HepG2 (cell line): ENCODE results near the gene GPLD1. TPM values are rescaled to one million over a fixed set of nuclear protein-coding genes. Genes with fewer than 3 reads are reported as not detected.

Experiments used
- ATAC-seq: fragments of 200-7000 bp; cut with Tn5 transposase; 3 replicates; pipeline ENCODE4 v1.9.1; 2020; ENCODE audit warnings: mild to moderate bottlenecking, moderate library complexity
- BruUV-seq: library from RNA; stranded (reverse); fragments of 400-500 nt; replicated peaks from 2 replicates; lab custom pipeline; 2021; lab: Mats Ljungman, UMichigan
- CTCF ChIA-PET: fragments of 300-600 bp; formaldehyde crosslinking; extraction: SDS; loops from one replicate; lab custom pipeline; 2021; ENCODE audit warnings: low total read pairs, inconsistent platforms, low intra/inter-chr PET ratio; lab: Yijun Ruan, JAX
- POLR2A ChIA-PET: fragments of 350-600 bp; sonication (Branson Sonifier 250); formaldehyde crosslinking; loops from one replicate; lab custom pipeline; 2020; ENCODE audit warnings: antibody characterized with exemption, inconsistent platforms; lab: Yijun Ruan, JAX
- DNase-seq: peaks from one replicate; pipeline ENCODE4 v3.0.0-alpha.2; 2015; ENCODE audit warnings: low spot score
- FAIRE-seq: peaks from 3 replicates; lab custom pipeline; 2011; peaks lifted over from hg19 to GRCh38; lab: Jason Lieb, UNC
- H2AFZ ChIP-seq: one replicate; pipeline ENCODE4 v1.6.1; 2011; ENCODE audit warnings: low read length, inconsistent platforms
- H3K27ac ChIP-seq: fragments of 300-600 bp; 3 replicates; pipeline ENCODE4 v1.8.0; 2011; ENCODE audit warnings: mixed run types, mild to moderate bottlenecking, mixed read lengths, low read length, inconsistent platforms; ENCODE audit not compliant: insufficient read depth; ENCODE audit errors: extremely low read length
- H3K27me3 ChIP-seq, 2 experiments: fragments of 200-600 bp in 1 of 2; 2 replicates in 1 of 2; 3 replicates in 1 of 2; pipeline versions ENCODE4 v1.6.0 to v1.8.0; 2011; ENCODE audit warnings: low read length in 2 of 2, mild to moderate bottlenecking in 2 of 2, moderate library complexity in 2 of 2, inconsistent platforms in 1 of 2; ENCODE audit not compliant: insufficient read depth in 2 of 2, control insufficient read depth in 1 of 2
- H3K36me3 ChIP-seq, 2 experiments: fragments of 200-600 bp in 1 of 2; replicated peaks in 1 of 2; 2 replicates in 1 of 2; 3 replicates in 1 of 2; pipeline versions ENCODE4 v1.5.1 to v1.8.0; 2011; ENCODE audit warnings: low read length in 2 of 2, inconsistent platforms in 1 of 2; ENCODE audit not compliant: insufficient read depth in 2 of 2, control insufficient read depth in 1 of 2
- H3K4me1 ChIP-seq: 2 replicates; pipeline ENCODE4 v1.5.1; 2012; ENCODE audit warnings: low read length, inconsistent platforms; ENCODE audit not compliant: insufficient read depth
- H3K4me2 ChIP-seq: 2 replicates; pipeline ENCODE4 v1.6.0; 2011; ENCODE audit warnings: low read depth, low read length, inconsistent platforms
- H3K4me3 ChIP-seq, 3 experiments: fragments of 200-600 bp in 1 of 3; sonication (generic), shearing (Covaris generic) in 1 of 3; replicated peaks in 1 of 3; 2 replicates each; pipeline ENCODE4 v1.5.1; 2011 to 2016; ENCODE audit warnings: low read length in 3 of 3, inconsistent platforms in 2 of 3, low read depth in 2 of 3, mild to moderate bottlenecking in 2 of 3, control low read depth in 1 of 3, mixed read lengths in 1 of 3; ENCODE audit not compliant: insufficient read depth in 1 of 3
- H3K79me2 ChIP-seq: one replicate; pipeline ENCODE4 v1.6.1; 2011; ENCODE audit warnings: low read length, inconsistent platforms; ENCODE audit not compliant: insufficient read depth
- H3K9ac ChIP-seq: 2 replicates; pipeline ENCODE4 v1.6.0; 2011; ENCODE audit warnings: mild to moderate bottlenecking, low read depth, low read length, inconsistent platforms; ENCODE audit not compliant: insufficient read depth
- H3K9me3 ChIP-seq: 2 replicates; pipeline ENCODE4 v1.5.1; 2012; ENCODE audit warnings: mild to moderate bottlenecking, low read length
- H4K20me1 ChIP-seq: 2 replicates; pipeline ENCODE4 v1.6.0; 2011; ENCODE audit warnings: inconsistent platforms, mild to moderate bottlenecking, low read length, moderate library complexity; ENCODE audit not compliant: insufficient read depth
- AGO1 ChIP-seq: fragments of 200-400 bp; formaldehyde crosslinking; IDR thresholded peaks from 2 replicates; pipeline ENCODE4 v1.6.1; 2017; ENCODE audit warnings: mild to moderate bottlenecking, low read depth, low read length, moderate library complexity; ENCODE audit not compliant: poor library complexity, severe bottlenecking
- CEBPB ChIP-seq: IDR thresholded peaks from 2 replicates; pipeline ENCODE4 v1.6.1; 2011; ENCODE audit warnings: low read depth, low read length, improper control_type of control experiment, borderline replicate concordance
- CEBPG ChIP-seq: IDR thresholded peaks from 2 replicates; pipeline ENCODE4 v1.6.1; 2016
- ZNF776 ChIP-seq: sonication (generic); formaldehyde crosslinking; IDR thresholded peaks from 2 replicates; pipeline ENCODE4 v1.4.0; 2020; ENCODE audit warnings: mild to moderate bottlenecking, missing genetic modification reagents
- WGBS: methylation state at CpG from one replicate; pipeline ENCODE4 v1.1.6; 2017; ENCODE audit warnings: low lambda C conversion rate; 5-methylcytosine and 5-hydroxymethylcytosine counted together
- in situ Hi-C: cut with HindIII; loops from 2 replicates; pipeline ENCODE4 v1.10.0; 2017; ENCODE audit warnings: low pct_unique_long_range_greater_than_20kb; ENCODE audit not compliant: extremely low pct_ligation_motif_present
- intact Hi-C: fragments of 100-400 bp; cut with micrococcal nuclease; formaldehyde crosslinking; loops from one replicate; pipeline ENCODE4 v1.10.0; 2022; ENCODE audit not compliant: unreplicated experiment
- polyA plus RNA-seq, 8 experiments: library from polyadenylated mRNA; depleted of rRNA in 3 of 8; stranded (reverse) in 7 of 8; unstranded in 1 of 8; fragments of >200 nt; fragmentation: Illumina TruSeq in 4 of 8; extraction: Trizol in 4 of 8; gene quantifications; 2 replicates each; pipeline versions ENCODE4 v1.2.1 to v1.2.3, GENCODE V29; 2011 to 2016; ENCODE audit warnings: low read depth in 4 of 8, missing spikeins in 1 of 8, mixed read lengths in 1 of 8; ENCODE audit not compliant: insufficient read depth in 1 of 8
- total RNA-seq, 5 experiments: library from RNA; depleted of rRNA; stranded (reverse); fragments of >200 nt; fragmentation: Illumina TruSeq; extraction: Trizol; gene quantifications; 2 replicates each; pipeline ENCODE4 v1.2.3, GENCODE V29; 2016; ENCODE audit warnings: low read depth in 1 of 5
- TF ChIP-seq, protein P1 (sequence below): sonication (generic); formaldehyde crosslinking; IDR thresholded peaks from 2 replicates; pipeline ENCODE4 v1.4.0; 2020; ENCODE audit warnings: mild to moderate bottlenecking, missing genetic modification reagents, borderline replicate concordance

The GPLD1 gene
- total and polyA plus RNA-seq, 2 of the 13 experiments (the other 11 are each of a cell fraction or from before 2014, with no cell fraction given), result 6.2 to 7.6 TPM

DNA sequence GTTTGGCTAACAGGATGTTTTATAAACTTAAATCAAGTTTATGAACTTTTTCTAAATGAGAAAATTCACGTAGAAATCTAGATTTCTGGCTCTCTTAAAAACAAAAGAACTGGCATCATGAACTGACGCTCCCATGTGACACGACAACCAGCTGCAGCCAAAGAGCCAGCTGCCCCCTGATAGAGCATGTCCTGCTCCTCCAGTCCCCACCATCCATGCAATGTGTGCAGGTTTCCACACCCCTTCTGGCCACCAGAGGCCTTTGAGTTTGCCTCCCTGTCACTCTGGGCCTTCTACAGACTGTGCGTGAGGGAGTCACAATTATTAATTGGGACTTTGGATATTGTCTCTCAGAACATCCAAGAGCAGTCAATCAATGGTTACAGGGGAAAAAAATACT, 1.6 kb upstream of the GPLD1 start (continued):
- TF ChIP-seq AGO1 (no peak), ZNF776 (CRISPR knock-in tag) (no peak)

DNA sequence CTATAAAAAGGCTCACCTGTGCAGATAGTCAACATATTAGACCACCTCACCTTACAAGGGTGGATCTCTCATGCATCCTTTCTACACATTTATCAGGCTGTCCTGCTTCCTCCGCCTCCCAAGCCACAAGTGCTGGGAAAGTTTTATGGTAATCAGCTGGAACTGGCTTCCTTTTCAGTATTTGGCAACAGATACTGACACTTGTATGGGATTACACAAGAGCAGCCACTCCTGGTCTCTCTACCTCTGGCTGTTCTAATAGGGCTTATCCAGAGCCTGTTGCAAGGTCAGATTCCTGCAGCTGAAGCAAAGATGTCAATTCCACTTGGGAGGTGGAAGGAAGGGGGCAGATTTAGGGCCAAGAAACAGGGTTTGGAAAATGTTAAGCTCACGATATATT, 503 bp upstream of the GPLD1 start:
- Histone ChIP-seq H3K27ac (no peak overlapping the region), H3K4me2 (no peak overlapping the region), H3K4me3 (no peak overlapping the region), H4K20me1 (no peaks in the 10 kb centered on the region), H3K79me2 (no peaks in the 10 kb centered on the region), H2AFZ (no peak overlapping the region), H3K9me3 (no peaks in the 10 kb centered on the region), H3K9ac (no peak overlapping the region), H3K36me3 (no peaks in the 10 kb centered on the region), H3K27me3 (no peaks in the 10 kb centered on the region), H3K4me1 (peaks cover 34% of the 10 kb centered on the region)
- in situ Hi-C loops, result no loop called here
- ChIA-PET POLR2A (interaction anchor here (1.2 kb wide), 1 partner anchor 15 kb away, joined by 4 read pairs; no protein-coding TSS in a partner anchor), CTCF (no interaction called here)
- WGBS, result 90% methylated on average over 2 of the region's 2 CpGs
- TF ChIP-seq, protein P1, sequence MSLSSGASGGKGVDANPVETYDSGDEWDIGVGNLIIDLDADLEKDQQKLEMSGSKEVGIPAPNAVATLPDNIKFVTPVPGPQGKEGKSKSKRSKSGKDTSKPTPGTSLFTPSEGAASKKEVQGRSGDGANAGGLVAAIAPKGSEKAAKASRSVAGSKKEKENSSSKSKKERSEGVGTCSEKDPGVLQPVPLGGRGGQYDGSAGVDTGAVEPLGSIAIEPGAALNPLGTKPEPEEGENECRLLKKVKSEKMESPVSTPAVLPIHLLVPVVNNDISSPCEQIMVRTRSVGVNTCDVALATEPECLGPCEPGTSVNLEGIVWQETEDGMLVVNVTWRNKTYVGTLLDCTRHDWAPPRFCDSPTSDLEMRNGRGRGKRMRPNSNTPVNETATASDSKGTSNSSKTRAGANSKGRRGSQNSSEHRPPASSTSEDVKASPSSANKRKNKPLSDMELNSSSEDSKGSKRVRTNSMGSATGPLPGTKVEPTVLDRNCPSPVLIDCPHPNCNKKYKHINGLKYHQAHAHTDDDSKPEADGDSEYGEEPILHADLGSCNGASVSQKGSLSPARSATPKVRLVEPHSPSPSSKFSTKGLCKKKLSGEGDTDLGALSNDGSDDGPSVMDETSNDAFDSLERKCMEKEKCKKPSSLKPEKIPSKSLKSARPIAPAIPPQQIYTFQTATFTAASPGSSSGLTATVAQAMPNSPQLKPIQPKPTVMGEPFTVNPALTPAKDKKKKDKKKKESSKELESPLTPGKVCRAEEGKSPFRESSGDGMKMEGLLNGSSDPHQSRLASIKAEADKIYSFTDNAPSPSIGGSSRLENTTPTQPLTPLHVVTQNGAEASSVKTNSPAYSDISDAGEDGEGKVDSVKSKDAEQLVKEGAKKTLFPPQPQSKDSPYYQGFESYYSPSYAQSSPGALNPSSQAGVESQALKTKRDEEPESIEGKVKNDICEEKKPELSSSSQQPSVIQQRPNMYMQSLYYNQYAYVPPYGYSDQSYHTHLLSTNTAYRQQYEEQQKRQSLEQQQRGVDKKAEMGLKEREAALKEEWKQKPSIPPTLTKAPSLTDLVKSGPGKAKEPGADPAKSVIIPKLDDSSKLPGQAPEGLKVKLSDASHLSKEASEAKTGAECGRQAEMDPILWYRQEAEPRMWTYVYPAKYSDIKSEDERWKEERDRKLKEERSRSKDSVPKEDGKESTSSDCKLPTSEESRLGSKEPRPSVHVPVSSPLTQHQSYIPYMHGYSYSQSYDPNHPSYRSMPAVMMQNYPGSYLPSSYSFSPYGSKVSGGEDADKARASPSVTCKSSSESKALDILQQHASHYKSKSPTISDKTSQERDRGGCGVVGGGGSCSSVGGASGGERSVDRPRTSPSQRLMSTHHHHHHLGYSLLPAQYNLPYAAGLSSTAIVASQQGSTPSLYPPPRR (CRISPR knock-in tag), result no peak
- TF ChIP-seq CEBPG (CRISPR knock-in tag) (peak; percentile 66), CEBPB (peak; percentile 87)
- BruUV-seq, result no TSS peak
- DNase-seq, result peak; percentile 46
- peak; percentile 40 for FAIRE-seq
- ATAC-seq, result peak; percentile 19; the same call in 2 of the 3 replicates
- intact Hi-C loops, result loop anchor here (10.0 kb wide), 2 partner anchors 205 kb away; no protein-coding TSS in a partner anchor
